GM19099 (cell line): ENCODE measurements around the gene FGGY.

ENCODE experiments used
- POLR2A ChIP-seq: IDR thresholded peaks from 3 replicates; pipeline ENCODE4 v1.6.1; 2011; ENCODE audit warnings: low read depth; ENCODE audit not compliant: insufficient read length; ENCODE audit errors: extremely low read depth

FGGY gene

DNA sequence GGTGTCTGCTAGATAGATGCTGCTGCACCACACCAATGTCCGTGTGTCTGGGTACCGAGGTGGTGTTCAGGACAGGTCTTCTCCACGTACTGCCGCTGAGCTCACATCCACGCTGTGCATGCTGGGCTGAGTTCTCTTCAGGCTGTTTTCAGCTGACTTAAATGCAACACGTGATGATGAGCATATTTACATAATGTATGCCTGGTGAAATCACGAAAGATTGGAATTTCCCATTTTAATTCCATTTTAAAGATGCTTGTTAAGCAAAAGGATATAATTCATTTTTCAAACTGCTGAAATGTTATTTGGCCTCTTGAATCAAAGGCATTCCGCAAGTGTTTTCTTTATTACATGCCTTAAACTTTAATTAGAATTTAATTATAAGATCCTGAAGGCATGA, 107.9 kb downstream of the FGGY start:
- TF ChIP-seq POLR2A, result no peak

DNA sequence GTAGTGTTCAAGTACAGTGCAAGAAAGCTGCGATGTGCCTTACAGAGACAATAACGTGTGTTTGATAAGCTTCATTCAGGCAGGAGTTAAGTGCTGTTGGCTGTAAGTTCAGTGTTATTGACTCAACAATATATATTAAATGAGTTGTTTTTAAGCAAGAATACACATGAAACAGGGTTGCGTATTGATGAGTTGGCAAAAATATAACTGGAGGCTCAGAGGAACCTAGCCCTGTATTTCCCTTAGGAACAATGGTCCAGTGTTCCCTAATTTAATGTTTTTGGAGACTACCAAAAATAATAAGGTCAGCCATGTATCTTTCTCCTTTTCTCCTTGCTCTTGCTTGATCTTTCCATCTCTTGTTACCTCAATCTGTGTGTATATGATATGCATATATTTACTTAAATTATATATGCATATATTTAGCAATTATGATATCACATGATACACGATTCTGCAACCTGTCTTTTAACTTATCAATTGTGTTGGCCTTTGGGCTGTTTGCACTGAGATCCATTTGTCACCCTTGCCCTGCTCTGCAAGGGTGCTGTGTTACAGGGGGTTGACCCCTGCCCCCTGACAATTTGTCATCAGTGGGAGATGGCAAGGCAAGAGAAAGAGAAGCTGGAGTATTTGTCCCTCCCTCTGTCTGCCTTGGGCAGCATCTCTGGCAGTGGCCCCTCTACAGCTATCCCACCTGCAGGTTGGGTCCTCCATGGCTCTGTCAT, 109.7 kb downstream of the FGGY start:
- TF ChIP-seq POLR2A, result no peak

DNA sequence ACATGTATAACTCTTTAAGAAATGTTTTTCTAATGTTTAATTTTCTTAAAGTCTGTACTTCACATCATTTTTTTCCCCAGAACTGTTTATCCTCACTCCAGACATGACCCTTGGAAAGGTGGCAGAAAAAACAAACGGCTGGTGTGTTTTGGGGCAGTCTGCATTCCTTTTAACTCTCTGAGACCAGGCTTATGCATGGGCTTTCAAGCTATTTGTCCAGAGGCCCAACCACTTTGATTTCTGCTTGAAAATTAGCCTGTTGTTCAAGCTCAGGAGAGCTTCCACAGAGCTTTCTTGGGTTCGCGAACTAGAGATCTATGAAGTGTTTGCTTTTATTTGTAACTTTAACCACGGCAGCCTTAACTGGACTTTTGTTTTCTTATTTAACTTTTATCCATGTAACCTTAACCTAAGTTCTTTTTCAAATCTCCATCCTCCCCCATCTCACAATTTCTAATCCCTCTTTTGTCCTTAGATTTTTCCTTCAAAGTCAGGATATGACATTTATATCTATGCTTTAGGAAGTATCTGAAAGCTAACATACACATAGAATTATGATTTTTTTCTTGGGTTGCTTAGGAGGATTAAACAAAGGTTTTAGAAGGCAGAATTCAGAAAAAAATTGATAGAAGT, 111.8 kb downstream of the FGGY start:
- TF ChIP-seq POLR2A, result no peak

DNA sequence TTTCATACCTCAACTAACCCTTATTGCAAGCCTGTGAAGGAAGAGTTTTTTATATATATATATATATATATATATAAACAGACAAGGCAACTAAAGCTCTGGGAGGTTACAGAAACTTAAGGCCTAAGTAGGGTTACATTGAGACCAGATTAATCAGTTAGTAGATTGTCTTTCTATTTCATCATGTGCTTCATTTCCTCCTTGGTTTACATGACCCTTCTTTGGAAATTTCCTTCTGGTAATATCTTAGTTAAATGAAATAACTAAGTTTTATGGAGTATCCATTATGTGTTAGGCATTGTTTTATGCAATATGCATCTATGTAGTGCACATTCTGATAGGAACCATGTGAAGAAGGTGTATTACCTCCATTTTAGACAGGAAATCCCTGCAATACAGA, 112.7 kb downstream of the FGGY start:
- no peak for TF ChIP-seq POLR2A

DNA sequence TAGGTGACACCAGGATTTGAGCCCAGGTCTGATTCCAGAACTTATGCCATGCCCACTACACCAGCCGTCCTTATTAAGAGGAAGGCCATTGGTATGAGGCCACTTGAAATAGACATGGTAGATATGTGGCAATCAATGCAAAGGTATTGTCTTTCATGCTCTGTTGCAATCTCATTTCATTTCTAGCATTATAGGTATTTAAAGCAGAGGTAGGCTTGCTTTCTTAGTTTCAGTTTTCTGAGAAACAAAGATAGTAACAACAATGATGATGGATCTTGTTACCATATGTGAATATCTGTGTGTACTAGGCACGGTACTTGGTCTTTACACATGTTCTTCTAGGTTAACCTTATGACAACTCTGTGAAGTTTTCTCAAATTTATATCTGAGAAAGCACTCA, 113.1 kb downstream of the FGGY start:
- no peak for TF ChIP-seq POLR2A

DNA sequence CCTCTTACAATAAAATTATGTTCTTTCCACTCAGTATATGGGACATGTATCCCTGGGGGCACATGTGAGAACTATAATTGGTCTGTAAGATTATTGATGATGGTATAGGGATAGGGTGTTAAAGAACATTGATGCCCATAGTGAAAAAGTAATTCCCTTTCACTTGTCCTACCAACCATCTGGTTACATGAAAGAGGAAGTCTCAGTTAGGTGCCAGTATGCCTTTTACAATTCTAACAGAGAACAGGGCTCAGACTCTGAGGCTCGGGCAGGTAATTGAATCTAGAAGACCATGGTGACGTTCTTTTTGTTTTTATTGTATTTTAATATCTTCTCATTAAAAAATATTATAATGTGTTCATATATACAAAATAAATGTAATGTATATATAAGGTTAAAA, 113.6 kb downstream of the FGGY start:
- TF ChIP-seq POLR2A, result no peak

DNA sequence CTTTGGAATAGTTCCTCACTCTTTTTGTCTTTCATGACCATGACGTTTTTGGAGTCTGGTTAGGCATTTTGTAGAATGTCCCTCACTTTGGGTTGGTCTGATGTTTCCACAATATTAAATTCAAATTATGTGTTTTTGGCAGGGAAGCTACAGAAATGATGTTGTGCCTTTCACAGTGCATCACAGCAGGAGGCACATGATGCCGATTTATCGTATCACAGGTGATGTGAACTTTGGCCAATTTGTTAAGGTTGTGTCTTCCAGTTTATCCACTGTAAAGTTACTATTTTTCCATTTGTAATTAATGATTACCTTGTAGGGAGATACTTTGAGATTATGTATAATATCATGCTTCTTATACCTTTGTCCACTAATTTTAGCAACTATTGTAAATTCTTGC, 114.3 kb downstream of the FGGY start:
- TF ChIP-seq POLR2A, result no peak

DNA sequence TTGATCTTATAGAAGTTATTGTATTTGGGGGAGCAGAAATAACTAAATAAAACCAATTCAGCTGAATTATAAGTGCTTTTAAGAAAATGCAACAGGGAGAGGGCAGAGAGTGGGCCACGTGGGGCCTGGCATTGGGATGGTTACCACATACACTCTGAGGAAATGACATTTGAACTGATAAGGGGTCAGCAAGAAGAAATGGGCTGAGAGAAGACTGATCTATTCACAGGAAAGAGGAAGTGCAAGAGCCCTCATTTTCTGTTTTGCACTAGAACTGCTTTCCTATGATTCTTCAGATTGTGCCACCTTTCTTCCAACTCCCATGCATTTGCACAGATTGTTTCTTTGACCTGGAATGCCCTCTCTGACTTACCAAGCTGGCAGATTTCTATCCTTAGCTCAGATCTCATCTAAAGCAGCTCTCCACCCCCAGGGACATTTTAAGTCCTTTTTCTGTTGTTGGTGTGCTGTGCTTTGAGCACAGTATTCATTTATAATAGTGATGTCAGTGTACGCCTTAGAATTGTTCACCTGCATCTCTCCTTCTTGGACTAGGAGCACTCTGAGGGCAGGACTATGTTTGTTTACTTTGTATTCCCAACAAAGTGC, 115.9 kb downstream of the FGGY start:
- TF ChIP-seq POLR2A, result no peak

DNA sequence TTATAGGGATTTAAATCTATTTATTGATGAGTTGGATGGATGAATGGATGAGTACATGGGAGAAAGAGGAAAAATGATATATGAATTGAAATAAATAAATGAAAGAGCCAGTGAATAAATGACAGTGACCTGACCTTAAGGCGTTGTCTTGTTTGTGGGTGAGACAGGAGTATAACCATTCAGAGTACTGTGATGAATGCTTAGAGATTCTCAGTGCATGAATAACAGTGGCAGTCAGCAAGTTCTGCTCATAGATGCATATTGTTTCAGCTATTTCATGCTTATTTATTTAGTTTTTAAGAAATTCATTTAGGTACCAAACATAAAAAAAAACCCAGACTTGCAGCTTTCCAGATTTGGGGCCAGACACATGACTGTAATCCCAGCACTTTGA, 116.4 kb downstream of the FGGY start:
- no peak for TF ChIP-seq POLR2A

DNA sequence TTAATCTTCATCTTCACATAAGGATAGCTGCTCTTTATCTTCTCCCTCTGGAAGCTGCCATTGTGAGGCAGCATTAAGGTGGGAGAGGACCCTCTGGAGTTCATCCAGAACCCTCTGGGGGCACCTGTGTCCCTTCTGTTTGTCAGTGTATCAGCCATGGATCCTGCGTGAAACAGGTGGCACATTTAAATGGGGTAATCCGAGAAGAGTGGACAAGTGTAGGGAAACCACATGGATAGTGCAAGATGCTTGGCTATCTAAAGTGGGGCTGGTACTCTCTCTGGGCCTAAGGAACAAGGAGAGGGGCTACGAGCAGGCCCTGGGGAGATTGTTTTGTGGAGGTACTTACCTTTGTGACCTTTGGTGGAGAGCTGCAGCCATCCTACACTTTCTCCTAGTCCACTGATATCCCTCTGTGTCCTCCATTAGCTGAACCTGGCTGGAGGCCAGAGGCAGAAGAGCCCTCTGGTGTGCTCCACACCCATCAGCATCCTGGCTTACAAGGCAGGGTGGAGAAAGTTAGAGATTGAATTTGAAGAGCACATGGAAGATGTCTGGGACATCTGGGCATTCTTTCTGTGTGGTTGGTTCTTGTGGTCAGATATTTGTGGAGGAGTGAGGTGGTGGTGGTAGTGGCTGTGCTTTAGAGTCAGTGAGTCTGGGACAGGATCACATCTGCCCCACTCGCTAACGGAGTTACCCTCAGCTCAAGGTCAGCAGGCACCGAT, 117.7 kb downstream of the FGGY start:
- no peak for TF ChIP-seq POLR2A

DNA sequence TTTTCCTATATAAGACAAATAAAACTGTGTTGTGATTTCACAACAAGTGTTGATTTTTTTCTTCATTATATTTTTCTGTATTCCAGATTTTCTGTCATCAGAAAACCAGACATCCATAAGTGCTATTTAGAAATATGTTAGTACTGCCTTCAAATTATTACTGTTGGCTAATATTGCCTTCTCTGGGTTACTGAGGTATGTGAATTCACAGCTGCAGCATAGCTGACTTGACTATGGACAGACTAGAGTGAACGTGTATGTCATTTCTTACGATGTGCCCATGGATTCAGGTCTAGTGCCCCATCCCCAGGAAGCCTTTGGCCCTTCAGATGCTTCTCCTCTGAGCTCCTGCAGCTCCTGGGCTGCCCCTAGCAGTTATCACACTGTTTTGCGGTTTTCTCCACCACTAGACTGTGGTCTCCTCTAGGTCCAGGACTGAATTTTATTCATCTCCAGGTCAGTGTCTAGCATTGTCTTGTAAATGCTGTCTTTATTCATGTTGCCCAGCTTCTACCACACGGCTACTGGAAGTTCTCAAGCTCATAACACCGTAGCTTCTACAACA, 118.5 kb downstream of the FGGY start:
- no peak for TF ChIP-seq POLR2A

DNA sequence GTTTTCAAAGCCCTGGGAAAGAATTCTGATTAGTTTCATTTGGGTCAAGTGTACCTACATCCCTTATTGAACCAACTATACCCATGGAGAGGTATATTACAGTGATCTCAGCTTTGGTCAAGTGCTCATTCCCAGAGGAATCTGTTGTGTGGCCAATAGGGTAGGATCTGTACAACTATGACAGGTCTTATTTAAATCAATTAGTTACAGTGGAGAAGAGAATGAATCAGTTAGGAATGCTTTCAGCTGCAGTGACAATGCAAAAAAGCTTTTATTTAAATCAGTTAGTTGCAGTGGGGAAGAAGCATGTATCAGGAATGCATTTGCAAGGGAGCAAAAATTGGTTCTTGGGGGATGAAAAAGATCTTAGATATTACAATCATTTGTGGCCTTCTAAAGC, 119.0 kb downstream of the FGGY start:
- no peak for TF ChIP-seq POLR2A

DNA sequence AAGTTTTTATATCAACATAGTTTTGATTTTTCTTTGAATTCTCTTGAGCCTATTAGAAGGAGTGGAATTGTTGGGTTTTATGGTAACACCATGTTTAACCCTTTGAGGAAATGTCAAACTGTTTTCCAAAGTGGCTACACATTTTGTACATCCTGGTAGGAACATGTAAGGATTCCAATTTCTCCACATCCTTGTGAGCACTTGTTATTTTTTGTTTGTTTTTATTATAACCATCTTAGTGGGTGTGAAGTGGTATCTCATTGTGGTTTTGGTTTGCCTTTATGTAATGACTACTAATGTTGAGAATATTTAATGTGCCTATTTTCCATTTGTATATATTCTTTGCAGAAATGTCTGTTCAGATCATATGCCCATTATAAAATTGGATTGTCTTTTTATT, 120.5 kb downstream of the FGGY start:
- no peak for TF ChIP-seq POLR2A

DNA sequence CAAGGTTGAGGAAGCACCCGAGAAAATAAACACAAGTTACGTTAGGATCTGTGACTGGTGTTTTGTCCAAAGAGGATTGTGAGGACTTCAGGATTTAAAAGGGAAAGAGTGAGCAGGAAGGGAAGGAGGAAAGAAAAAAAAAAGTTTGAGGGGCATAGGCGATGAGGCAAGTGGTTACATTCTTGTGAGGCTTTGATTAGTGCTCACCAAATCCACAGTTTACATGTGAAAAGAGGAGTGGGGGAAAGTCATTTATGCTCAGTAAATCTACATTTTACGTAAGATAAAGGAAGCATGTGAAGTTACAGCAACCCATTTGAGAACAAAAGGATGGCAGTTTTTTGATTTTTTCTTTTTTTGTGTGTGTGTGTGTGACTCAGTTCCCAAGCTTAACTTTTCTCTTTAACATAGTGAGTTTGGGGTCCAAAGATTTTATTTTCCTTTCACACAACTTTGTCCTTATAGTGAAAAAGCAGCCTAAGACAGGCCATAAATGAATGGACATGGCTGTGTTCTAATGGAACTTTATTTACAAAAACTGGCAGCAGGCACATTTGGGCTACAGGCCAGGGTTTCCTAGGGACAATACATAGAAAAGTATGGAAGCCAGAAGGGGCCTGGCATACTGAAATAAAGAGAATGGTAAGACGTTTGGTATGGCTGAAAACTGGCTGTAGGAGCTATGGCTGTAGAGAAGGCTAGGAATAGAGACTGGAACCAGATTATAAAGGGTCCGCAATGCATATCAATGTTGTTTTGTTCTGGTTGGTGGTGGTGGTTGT, 121.7 kb downstream of the FGGY start:
- no peak for TF ChIP-seq POLR2A
